ENCODE measurements around the gene EFNB2.

- TF ChIP-seq, protein P1, sequence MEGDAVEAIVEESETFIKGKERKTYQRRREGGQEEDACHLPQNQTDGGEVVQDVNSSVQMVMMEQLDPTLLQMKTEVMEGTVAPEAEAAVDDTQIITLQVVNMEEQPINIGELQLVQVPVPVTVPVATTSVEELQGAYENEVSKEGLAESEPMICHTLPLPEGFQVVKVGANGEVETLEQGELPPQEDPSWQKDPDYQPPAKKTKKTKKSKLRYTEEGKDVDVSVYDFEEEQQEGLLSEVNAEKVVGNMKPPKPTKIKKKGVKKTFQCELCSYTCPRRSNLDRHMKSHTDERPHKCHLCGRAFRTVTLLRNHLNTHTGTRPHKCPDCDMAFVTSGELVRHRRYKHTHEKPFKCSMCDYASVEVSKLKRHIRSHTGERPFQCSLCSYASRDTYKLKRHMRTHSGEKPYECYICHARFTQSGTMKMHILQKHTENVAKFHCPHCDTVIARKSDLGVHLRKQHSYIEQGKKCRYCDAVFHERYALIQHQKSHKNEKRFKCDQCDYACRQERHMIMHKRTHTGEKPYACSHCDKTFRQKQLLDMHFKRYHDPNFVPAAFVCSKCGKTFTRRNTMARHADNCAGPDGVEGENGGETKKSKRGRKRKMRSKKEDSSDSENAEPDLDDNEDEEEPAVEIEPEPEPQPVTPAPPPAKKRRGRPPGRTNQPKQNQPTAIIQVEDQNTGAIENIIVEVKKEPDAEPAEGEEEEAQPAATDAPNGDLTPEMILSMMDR (IDR thresholded peaks at IDR 0.05) = no peak
- TF ChIP-seq POLR2A (IDR thresholded peaks at IDR 0.05) = no peak
Observed at GRCh38 chr13:106488686-106489085, 46.8 kb downstream of the EFNB2 start.
